OCI-LY1 (cell line): ENCODE data around the gene PDE3B.

Source experiments
- H2AFZ ChIP-seq: fragments of 200-600 bp; sonication (generic), shearing (Covaris generic); 2 replicates; pipeline ENCODE4 v1.6.0; 2014; ENCODE audit warnings: antibody characterized with exemption, mild to moderate bottlenecking, low read length
- H3F3A ChIP-seq: fragments of 200-600 bp; sonication (generic), shearing (Covaris generic); 2 replicates; pipeline ENCODE4 v1.6.0; 2014; ENCODE audit warnings: mild to moderate bottlenecking, antibody characterized with exemption, low read length, moderate library complexity; ENCODE audit not compliant: insufficient read depth
- H3K27ac ChIP-seq: fragments of 200-600 bp; sonication (generic); 2 replicates; pipeline ENCODE4 v1.5.1; 2014; ENCODE audit warnings: low read length, mixed run types, mild to moderate bottlenecking, low read depth; ENCODE audit not compliant: poor library complexity, severe bottlenecking
- H3K27me3 ChIP-seq: fragments of 200-600 bp; sonication (generic); 2 replicates; pipeline ENCODE4 v1.6.0; 2014; ENCODE audit warnings: antibody characterized with exemption, mild to moderate bottlenecking, low read length, moderate library complexity; ENCODE audit not compliant: insufficient read depth
- H3K36me3 ChIP-seq: fragments of 200-600 bp; sonication (generic); 2 replicates; pipeline ENCODE4 v1.6.1; 2014; ENCODE audit warnings: mild to moderate bottlenecking, antibody characterized with exemption, low read length, moderate library complexity, mixed read lengths; ENCODE audit not compliant: insufficient read depth
- H3K4me1 ChIP-seq: fragments of 200-600 bp; sonication (generic); 2 replicates; pipeline ENCODE4 v1.5.1; 2014; ENCODE audit warnings: mild to moderate bottlenecking, low read length, moderate library complexity; ENCODE audit not compliant: insufficient read depth, severe bottlenecking
- H3K4me2 ChIP-seq: fragments of 200-600 bp; sonication (generic), shearing (Covaris generic); 2 replicates; pipeline ENCODE4 v1.6.1; 2014; ENCODE audit warnings: low read length
- H3K4me3 ChIP-seq: fragments of 200-600 bp; sonication (generic); 2 replicates; pipeline ENCODE4 v1.5.1; 2014; ENCODE audit warnings: low read length, low read depth, mild to moderate bottlenecking, mixed read lengths; ENCODE audit not compliant: poor library complexity, severe bottlenecking
- H3K79me2 ChIP-seq: fragments of 200-600 bp; shearing (Covaris generic); 2 replicates; pipeline ENCODE4 v1.6.1; 2016; ENCODE audit warnings: mixed run types, low read length, mixed read lengths; ENCODE audit not compliant: insufficient read depth
- H3K9ac ChIP-seq: fragments of 200-600 bp; sonication (generic), shearing (Covaris generic); 2 replicates; pipeline ENCODE4 v1.6.1; 2014; ENCODE audit warnings: mild to moderate bottlenecking, low read length, mixed read lengths
- H3K9me2 ChIP-seq: fragments of 200-600 bp; sonication (generic), shearing (Covaris generic); 2 replicates; pipeline ENCODE4 v1.6.1; 2014; ENCODE audit warnings: low read depth, mild to moderate bottlenecking, low read length, mixed read lengths
- H3K9me3 ChIP-seq: fragments of 200-600 bp; shearing (Covaris generic); 2 replicates; pipeline ENCODE4 v1.6.1; 2014; ENCODE audit warnings: low read length, mixed read lengths
- H4K20me1 ChIP-seq: fragments of 200-600 bp; sonication (generic), shearing (Covaris generic); 2 replicates; pipeline ENCODE4 v1.6.0; 2016; ENCODE audit warnings: mild to moderate bottlenecking, low read length; ENCODE audit not compliant: insufficient read depth
- EZH2 ChIP-seq: fragments of 200-600 bp; sonication (generic), shearing (Covaris generic); IDR thresholded peaks from 2 replicates; pipeline ENCODE4 v1.8.0; 2017; ENCODE audit warnings: borderline replicate concordance, mixed run types, mild to moderate bottlenecking, antibody characterized with exemption, low read length, moderate library complexity, mixed read lengths
- TF ChIP-seq, protein P1 (sequence below): fragments of 200-600 bp; sonication (generic), shearing (Covaris generic); IDR thresholded peaks from 2 replicates; pipeline ENCODE4 v1.5.1; 2017; ENCODE audit warnings: mild to moderate bottlenecking, antibody characterized with exemption, low read length, moderate library complexity, mixed read lengths

Gene PDE3B

GRCh38 chr11:14636119-14636518, 7.5 kb upstream of the PDE3B start:
- H3K36me3 ChIP-seq = no peaks in the 10 kb centered on the region
- no peak overlapping the region for H2AFZ ChIP-seq
- H3K27ac ChIP-seq = no peak overlapping the region
- no peaks in the 10 kb centered on the region for H3K79me2 ChIP-seq
- H3K27me3 ChIP-seq = no peaks in the 10 kb centered on the region
- H3K9ac ChIP-seq = no peak overlapping the region
- H4K20me1 ChIP-seq = no peaks in the 10 kb centered on the region
- TF ChIP-seq, protein P1, sequence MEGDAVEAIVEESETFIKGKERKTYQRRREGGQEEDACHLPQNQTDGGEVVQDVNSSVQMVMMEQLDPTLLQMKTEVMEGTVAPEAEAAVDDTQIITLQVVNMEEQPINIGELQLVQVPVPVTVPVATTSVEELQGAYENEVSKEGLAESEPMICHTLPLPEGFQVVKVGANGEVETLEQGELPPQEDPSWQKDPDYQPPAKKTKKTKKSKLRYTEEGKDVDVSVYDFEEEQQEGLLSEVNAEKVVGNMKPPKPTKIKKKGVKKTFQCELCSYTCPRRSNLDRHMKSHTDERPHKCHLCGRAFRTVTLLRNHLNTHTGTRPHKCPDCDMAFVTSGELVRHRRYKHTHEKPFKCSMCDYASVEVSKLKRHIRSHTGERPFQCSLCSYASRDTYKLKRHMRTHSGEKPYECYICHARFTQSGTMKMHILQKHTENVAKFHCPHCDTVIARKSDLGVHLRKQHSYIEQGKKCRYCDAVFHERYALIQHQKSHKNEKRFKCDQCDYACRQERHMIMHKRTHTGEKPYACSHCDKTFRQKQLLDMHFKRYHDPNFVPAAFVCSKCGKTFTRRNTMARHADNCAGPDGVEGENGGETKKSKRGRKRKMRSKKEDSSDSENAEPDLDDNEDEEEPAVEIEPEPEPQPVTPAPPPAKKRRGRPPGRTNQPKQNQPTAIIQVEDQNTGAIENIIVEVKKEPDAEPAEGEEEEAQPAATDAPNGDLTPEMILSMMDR = no peak
- no peak for TF ChIP-seq EZH2
- H3K9me3 ChIP-seq = no peaks in the 10 kb centered on the region
- H3K9me2 ChIP-seq = no peaks in the 10 kb centered on the region
- no peaks in the 10 kb centered on the region for H3F3A ChIP-seq
- H3K4me1 ChIP-seq = peaks cover 20% of the 10 kb centered on the region
- no peak overlapping the region for H3K4me2 ChIP-seq
- H3K4me3 ChIP-seq = no peak overlapping the region

- Histone ChIP-seq H3K79me2 (no peaks in the 10 kb centered on the region), H3K27me3 (no peaks in the 10 kb centered on the region), H3K9me2 (no peaks in the 10 kb centered on the region), H3K4me1 (peaks cover 20% of the 10 kb centered on the region), H4K20me1 (no peaks in the 10 kb centered on the region), H3K9ac (no peak overlapping the region), H3K9me3 (no peaks in the 10 kb centered on the region), H3K4me2 (no peak overlapping the region), H3K36me3 (no peaks in the 10 kb centered on the region), H3K27ac (no peak overlapping the region), H3K4me3 (no peak overlapping the region), H3F3A (no peaks in the 10 kb centered on the region), H2AFZ (no peak overlapping the region)
- TF ChIP-seq, protein P1 = no peak
- TF ChIP-seq EZH2 = no peak
These were observed 5.7 kb upstream of the PDE3B start for GRCh38 chr11:14637868-14638409.

GRCh38 chr11:14638561-14638960, 5.0 kb upstream of the PDE3B start:
- TF ChIP-seq, protein P1 = no peak
- no peak for TF ChIP-seq EZH2
- H3K79me2 ChIP-seq = no peaks in the 10 kb centered on the region
- no peaks in the 10 kb centered on the region for H4K20me1 ChIP-seq
- no peaks in the 10 kb centered on the region for H3K36me3 ChIP-seq
- no peaks in the 10 kb centered on the region for H3F3A ChIP-seq
- no peak overlapping the region for H3K4me3 ChIP-seq
- no peaks in the 10 kb centered on the region for H3K27me3 ChIP-seq
- no peaks in the 10 kb centered on the region for H3K9me2 ChIP-seq
- peaks cover 20% of the 10 kb centered on the region for H3K4me1 ChIP-seq
- no peak overlapping the region for H3K9ac ChIP-seq
- no peak overlapping the region for H3K27ac ChIP-seq
- H3K4me2 ChIP-seq = no peak overlapping the region
- no peaks in the 10 kb centered on the region for H3K9me3 ChIP-seq
- H2AFZ ChIP-seq = no peak overlapping the region
